PC-3 (cell line): ENCODE data around the gene H6PD. TPM values are rescaled to one million over a fixed set of nuclear protein-coding genes. Genes with fewer than 3 reads are reported as not detected.
A peak's percentile ranks its signal among the peaks of the same experiment; 100 is the strongest.

ENCODE experiments used
- ATAC-seq: fragments of 200-7000 bp; cut with Tn5 transposase; 2 replicates; pipeline ENCODE4 v1.9.1; 2020; ENCODE audit warnings: mild to moderate bottlenecking, moderate library complexity
- BruUV-seq: library from RNA; stranded (reverse); fragments of 400-500 nt; replicated peaks from 2 replicates; lab custom pipeline; 2021; lab: Mats Ljungman, UMichigan
- CTCF ChIA-PET: fragments of 300-600 bp; sonication (Branson Sonifier 250); formaldehyde crosslinking; loops from one replicate; lab custom pipeline; 2022; ENCODE audit warnings: antibody characterized with exemption; lab: Charles Lee
- POLR2A ChIA-PET: fragments of 300-600 bp; sonication (Branson Sonifier 250); formaldehyde crosslinking; loops from one replicate; lab custom pipeline; 2022; ENCODE audit warnings: antibody characterized with exemption; ENCODE audit not compliant: unreplicated experiment; lab: Charles Lee
- DNase-seq: peaks from one replicate; pipeline ENCODE4 v3.0.0-alpha.2; 2015
- H2AFZ ChIP-seq: fragments of 300-600 bp; sonication (generic); 2 replicates; pipeline ENCODE4 v1.6.0; 2016; ENCODE audit warnings: antibody characterized with exemption, low read length
- H3F3A ChIP-seq: fragments of 300-600 bp; sonication (generic); one replicate; pipeline ENCODE4 v1.6.0; 2017; ENCODE audit warnings: antibody characterized with exemption, low read length, control low read depth, mild to moderate bottlenecking; ENCODE audit not compliant: unreplicated experiment
- H3K27ac ChIP-seq: fragments of 300-600 bp; sonication (generic); 2 replicates; pipeline ENCODE4 v1.5.1; 2016; ENCODE audit warnings: mild to moderate bottlenecking, low read length
- H3K27me3 ChIP-seq: fragments of 300-600 bp; sonication (generic); 2 replicates; pipeline ENCODE4 v1.6.1; 2016; ENCODE audit warnings: low read length, mixed read lengths
- H3K36me3 ChIP-seq: fragments of 300-600 bp; sonication (generic); 2 replicates; pipeline ENCODE4 v1.6.1; 2016; ENCODE audit warnings: low read depth, mixed run types, low read length, mixed read lengths
- H3K4me1 ChIP-seq: fragments of 300-600 bp; sonication (generic); 2 replicates; pipeline ENCODE4 v1.5.1; 2016; ENCODE audit warnings: low read length; ENCODE audit not compliant: insufficient read depth
- H3K4me2 ChIP-seq: fragments of 300-600 bp; sonication (generic); 2 replicates; pipeline ENCODE4 v1.6.0; 2016; ENCODE audit warnings: low read length
- H3K4me3 ChIP-seq: fragments of 300-600 bp; sonication (generic); 2 replicates; pipeline ENCODE4 v1.5.1; 2016; ENCODE audit warnings: mild to moderate bottlenecking, low read length, mixed read lengths
- H3K79me2 ChIP-seq: fragments of 300-600 bp; sonication (generic); 2 replicates; pipeline ENCODE4 v1.6.1; 2017; ENCODE audit warnings: low read length, mixed read lengths
- H3K9ac ChIP-seq: fragments of 300-600 bp; sonication (generic); 2 replicates; pipeline ENCODE4 v1.6.0; 2016; ENCODE audit warnings: mild to moderate bottlenecking, low read length
- H3K9me2 ChIP-seq: fragments of 300-600 bp; sonication (generic); replicated peaks from 2 replicates; pipeline ENCODE4 v1.6.1; 2016; ENCODE audit warnings: mixed run types, low read length, mixed read lengths
- H3K9me3 ChIP-seq: fragments of 300-600 bp; sonication (generic); 2 replicates; pipeline ENCODE4 v1.6.1; 2016; ENCODE audit warnings: low read length, mixed read lengths
- H4K20me1 ChIP-seq: fragments of 300-600 bp; sonication (generic); 2 replicates; pipeline ENCODE4 v1.6.1; 2016; ENCODE audit warnings: low read length, mixed read lengths
- EZH2 ChIP-seq: fragments of 300-600 bp; sonication (generic); IDR thresholded peaks from one replicate; pipeline ENCODE4 v1.6.1; 2017; ENCODE audit warnings: antibody characterized with exemption, mild to moderate bottlenecking, low read length; ENCODE audit not compliant: unreplicated experiment
- EZH2phosphoT487 ChIP-seq: fragments of 300-600 bp; sonication (generic); IDR thresholded peaks from 2 replicates; pipeline ENCODE4 v1.6.1; 2018; ENCODE audit warnings: mild to moderate bottlenecking, antibody characterized with exemption, low read length, borderline replicate concordance
- intact Hi-C: fragments of 100-400 bp; cut with micrococcal nuclease; formaldehyde crosslinking; loops from 2 replicates; pipeline ENCODE4 v1.9.0; 2023
- total RNA-seq: library from RNA; depleted of rRNA; stranded (reverse); fragments of >200 nt; gene quantifications from 2 replicates; pipeline ENCODE4 v1.2.3, GENCODE V29; 2014
- TF ChIP-seq, protein P1 (sequence below): fragments of 300-600 bp; sonication (generic); conservative IDR thresholded peaks from 2 replicates; pipeline ENCODE4 v1.5.1; 2017; ENCODE audit warnings: antibody characterized with exemption, low read depth, mild to moderate bottlenecking, low read length

The H6PD gene
- total RNA-seq, 1 experiment from 2014 or later: 6.8 TPM

DNA sequence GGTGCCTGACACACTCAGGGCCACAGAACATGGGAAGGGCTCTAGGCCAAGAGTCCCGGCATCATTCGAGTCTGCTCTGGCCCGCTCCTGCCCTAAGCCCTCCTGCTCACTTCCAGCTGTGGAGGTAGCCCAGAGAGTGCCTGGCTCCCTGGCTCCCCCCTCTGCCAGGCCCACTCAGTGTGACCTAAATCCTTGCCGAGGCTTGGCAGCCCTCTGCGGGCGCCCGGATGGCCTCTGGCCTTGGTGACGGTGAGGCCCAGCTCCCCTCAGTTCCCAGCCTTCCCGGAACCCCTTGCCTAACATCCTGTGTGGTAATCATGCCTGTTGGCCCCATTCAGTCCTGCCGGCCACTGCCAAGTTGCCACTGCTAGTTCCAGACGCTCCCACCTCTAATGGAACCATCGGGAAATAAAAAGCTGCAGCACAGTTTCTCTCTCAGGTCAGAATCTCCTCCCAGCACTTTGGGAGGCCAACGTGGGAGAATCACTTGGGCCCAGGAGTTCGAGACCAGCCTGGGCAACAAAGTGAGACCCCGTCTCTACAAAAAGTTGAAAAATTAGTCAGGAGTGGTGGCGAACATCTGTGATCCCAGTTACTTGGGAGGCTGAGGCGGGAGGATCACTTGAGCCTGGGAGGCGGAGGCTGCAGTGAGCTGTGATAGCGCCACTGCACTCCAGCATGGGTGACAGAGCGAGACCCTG is 1.2 kb upstream of the H6PD start:
- no peak for DNase-seq
- ChIA-PET POLR2A (no interaction called here), CTCF (interaction anchor here (1.3 kb wide), 1 partner anchor 258 kb away, joined by 9 read pairs; no protein-coding TSS in a partner anchor)
- no peaks in the 10 kb centered on the region for H3F3A ChIP-seq
- peaks cover 5% of the 10 kb centered on the region; the same call in 1 of the 2 replicates for H3K79me2 ChIP-seq
- TF ChIP-seq EZH2: no peak
- no peak for TF ChIP-seq EZH2phosphoT487
- TF ChIP-seq, protein P1, sequence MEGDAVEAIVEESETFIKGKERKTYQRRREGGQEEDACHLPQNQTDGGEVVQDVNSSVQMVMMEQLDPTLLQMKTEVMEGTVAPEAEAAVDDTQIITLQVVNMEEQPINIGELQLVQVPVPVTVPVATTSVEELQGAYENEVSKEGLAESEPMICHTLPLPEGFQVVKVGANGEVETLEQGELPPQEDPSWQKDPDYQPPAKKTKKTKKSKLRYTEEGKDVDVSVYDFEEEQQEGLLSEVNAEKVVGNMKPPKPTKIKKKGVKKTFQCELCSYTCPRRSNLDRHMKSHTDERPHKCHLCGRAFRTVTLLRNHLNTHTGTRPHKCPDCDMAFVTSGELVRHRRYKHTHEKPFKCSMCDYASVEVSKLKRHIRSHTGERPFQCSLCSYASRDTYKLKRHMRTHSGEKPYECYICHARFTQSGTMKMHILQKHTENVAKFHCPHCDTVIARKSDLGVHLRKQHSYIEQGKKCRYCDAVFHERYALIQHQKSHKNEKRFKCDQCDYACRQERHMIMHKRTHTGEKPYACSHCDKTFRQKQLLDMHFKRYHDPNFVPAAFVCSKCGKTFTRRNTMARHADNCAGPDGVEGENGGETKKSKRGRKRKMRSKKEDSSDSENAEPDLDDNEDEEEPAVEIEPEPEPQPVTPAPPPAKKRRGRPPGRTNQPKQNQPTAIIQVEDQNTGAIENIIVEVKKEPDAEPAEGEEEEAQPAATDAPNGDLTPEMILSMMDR: no peak
- no peak overlapping the region for H3K4me3 ChIP-seq
- no peak overlapping the region for H2AFZ ChIP-seq
- intact Hi-C loops: no loop called here
- H3K4me1 ChIP-seq: peaks cover 7% of the 10 kb centered on the region; the same call in 1 of the 2 replicates
- BruUV-seq: no TSS peak
- no peaks in the 10 kb centered on the region for H3K27me3 ChIP-seq
- no peaks in the 10 kb centered on the region for H4K20me1 ChIP-seq
- H3K9me2 ChIP-seq: no peaks in the 10 kb centered on the region
- ATAC-seq: no peak
- no peak overlapping the region for H3K9ac ChIP-seq
- H3K27ac ChIP-seq: no peak overlapping the region
- no peak overlapping the region for H3K4me2 ChIP-seq
- H3K9me3 ChIP-seq: no peaks in the 10 kb centered on the region
- H3K36me3 ChIP-seq: no peaks in the 10 kb centered on the region

DNA sequence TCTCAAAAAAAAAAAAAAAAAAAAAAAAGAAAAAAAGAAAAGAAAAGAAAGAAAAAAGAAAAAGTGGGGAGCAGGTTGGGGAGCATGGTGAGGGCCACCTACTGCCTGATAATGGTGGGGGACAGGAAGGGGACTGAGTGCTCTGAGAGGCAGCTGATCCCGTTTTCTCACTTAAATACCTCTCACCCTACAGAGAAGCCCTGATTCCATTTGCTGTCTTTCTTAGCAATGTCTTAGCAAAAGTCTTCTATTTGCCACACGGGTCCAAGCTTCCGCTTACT is 692 bp upstream of the H6PD start:
- BruUV-seq: no TSS peak
- no peaks in the 10 kb centered on the region for H3K9me2 ChIP-seq
- no peaks in the 10 kb centered on the region for H3K36me3 ChIP-seq
- H3K9me3 ChIP-seq: no peaks in the 10 kb centered on the region
- H4K20me1 ChIP-seq: no peaks in the 10 kb centered on the region
- no peaks in the 10 kb centered on the region for H3K27me3 ChIP-seq
- H3K27ac ChIP-seq: no peak overlapping the region
- POLR2A ChIA-PET: interaction anchor here (0.6 kb wide), 2 partner anchors 271 to 351 kb away, joined by 3 read pairs; no protein-coding TSS in a partner anchor
- H3K79me2 ChIP-seq: peaks cover 5% of the 10 kb centered on the region; the same call in 1 of the 2 replicates
- CTCF ChIA-PET: interaction anchor here (0.9 to 1.3 kb wide), 2 partner anchors 123 to 257 kb away, joined by 5 to 9 read pairs; no protein-coding TSS in a partner anchor
- H3K4me1 ChIP-seq: peaks cover 3% of the 10 kb centered on the region; the same call in 1 of the 2 replicates
- no peaks in the 10 kb centered on the region for H3F3A ChIP-seq
- H3K4me3 ChIP-seq: peak overlapping the region; percentile 74
- no peak for ATAC-seq
- no peak for DNase-seq
- H3K4me2 ChIP-seq: peak overlapping the region; percentile 83
- peak overlapping the region; percentile 81 for H2AFZ ChIP-seq
- H3K9ac ChIP-seq: 0 out of 2 replicates have a peak overlapping the region, but pooled peaks have one; percentile 6
- intact Hi-C loops: no loop called here
- TF ChIP-seq, protein P1: no peak
- TF ChIP-seq EZH2: no peak
- TF ChIP-seq EZH2phosphoT487: no peak

DNA sequence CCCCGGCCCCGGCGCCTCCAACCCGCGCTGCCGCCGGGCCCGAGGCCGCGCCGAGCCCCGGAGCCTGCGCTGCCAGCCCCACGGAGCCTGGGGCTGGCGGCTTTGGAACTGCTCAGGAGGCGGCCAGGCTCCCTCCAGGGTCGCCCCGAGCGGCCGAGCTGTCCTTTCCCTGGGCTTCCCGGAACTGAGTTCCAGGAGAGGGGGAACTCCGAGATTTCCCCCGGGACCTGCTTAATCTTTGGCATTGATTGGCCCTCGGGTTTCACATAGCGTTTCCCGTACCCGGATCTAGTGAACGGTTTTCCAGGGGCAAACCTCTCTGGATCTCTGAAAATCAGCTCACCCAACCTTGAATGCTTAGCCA is 504 bp downstream of the H6PD start:
- Histone ChIP-seq H3F3A (no peaks in the 10 kb centered on the region), H3K9me3 (no peaks in the 10 kb centered on the region), H3K27ac (no peak overlapping the region), H4K20me1 (no peaks in the 10 kb centered on the region), H3K9me2 (no peaks in the 10 kb centered on the region), H3K36me3 (no peaks in the 10 kb centered on the region), H2AFZ (peak overlapping the region; percentile 50; the same call in 1 of the 2 replicates), H3K4me1 (peaks cover 3% of the 10 kb centered on the region; the same call in 1 of the 2 replicates), H3K4me3 (peak overlapping the region; percentile 88), H3K27me3 (no peaks in the 10 kb centered on the region), H3K4me2 (peak overlapping the region; percentile 93), H3K9ac (peak overlapping the region; percentile 81), H3K79me2 (peaks cover 5% of the 10 kb centered on the region; the same call in 1 of the 2 replicates)
- BruUV-seq: no TSS peak
- POLR2A ChIA-PET: interaction anchor here (0.6 kb wide), 1 partner anchor 54 kb away, joined by 3 read pairs; no protein-coding TSS in a partner anchor
- DNase-seq: peak; percentile 31
- CTCF ChIA-PET: interaction anchor here (0.6 to 1.3 kb wide), 5 partner anchors 32 to 256 kb away, joined by 3 to 9 read pairs (median 5); no protein-coding TSS in a partner anchor
- intact Hi-C loops: no loop called here
- ATAC-seq: no peak; the same call in 1 of the 2 replicates
- TF ChIP-seq EZH2phosphoT487: no peak
- no peak for TF ChIP-seq EZH2
- TF ChIP-seq, protein P1: no peak
